Astrocyte (in vitro differentiated cells and primary cell): ENCODE results near the gene AOAH.

Experiments
- EZH2 ChIP-seq: IDR thresholded peaks from 2 replicates; pipeline ENCODE4 v1.6.1; 2012; ENCODE audit warnings: mild to moderate bottlenecking, low read length, inconsistent platforms; ENCODE audit not compliant: insufficient read depth
- TF ChIP-seq, protein P1 (sequence below): IDR thresholded peaks from 2 replicates; pipeline ENCODE4 v1.5.1; 2011; ENCODE audit warnings: low read depth, mild to moderate bottlenecking, inconsistent platforms, low read length, moderate library complexity; ENCODE audit not compliant: insufficient read depth

DNA sequence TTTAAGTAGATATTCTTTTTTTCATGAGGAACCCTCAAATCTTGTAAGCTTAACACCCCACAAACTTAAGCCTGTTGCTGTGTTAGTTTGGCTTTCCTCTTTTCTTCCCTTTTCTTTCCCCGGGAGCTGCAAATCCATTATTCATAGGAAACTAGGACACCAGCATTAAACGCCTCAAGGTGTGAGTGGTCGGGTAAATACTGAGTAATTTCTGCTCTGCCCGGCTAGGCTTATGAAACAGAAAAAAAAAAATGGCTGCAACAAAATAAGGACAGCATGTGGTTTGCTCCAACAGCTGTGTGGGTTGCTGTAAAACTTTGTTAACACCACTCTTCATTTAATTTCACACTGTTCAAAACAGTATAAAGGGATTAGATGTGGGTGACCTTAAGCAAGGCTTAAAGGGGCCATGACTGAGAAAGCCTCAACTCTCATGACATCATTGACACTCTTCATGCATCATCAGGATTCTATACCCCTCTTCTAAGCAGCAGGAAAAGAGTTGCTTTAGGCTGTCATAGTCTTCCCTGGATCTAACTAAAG is 104.1 kb downstream of the AOAH start:
- TF ChIP-seq, protein P1, sequence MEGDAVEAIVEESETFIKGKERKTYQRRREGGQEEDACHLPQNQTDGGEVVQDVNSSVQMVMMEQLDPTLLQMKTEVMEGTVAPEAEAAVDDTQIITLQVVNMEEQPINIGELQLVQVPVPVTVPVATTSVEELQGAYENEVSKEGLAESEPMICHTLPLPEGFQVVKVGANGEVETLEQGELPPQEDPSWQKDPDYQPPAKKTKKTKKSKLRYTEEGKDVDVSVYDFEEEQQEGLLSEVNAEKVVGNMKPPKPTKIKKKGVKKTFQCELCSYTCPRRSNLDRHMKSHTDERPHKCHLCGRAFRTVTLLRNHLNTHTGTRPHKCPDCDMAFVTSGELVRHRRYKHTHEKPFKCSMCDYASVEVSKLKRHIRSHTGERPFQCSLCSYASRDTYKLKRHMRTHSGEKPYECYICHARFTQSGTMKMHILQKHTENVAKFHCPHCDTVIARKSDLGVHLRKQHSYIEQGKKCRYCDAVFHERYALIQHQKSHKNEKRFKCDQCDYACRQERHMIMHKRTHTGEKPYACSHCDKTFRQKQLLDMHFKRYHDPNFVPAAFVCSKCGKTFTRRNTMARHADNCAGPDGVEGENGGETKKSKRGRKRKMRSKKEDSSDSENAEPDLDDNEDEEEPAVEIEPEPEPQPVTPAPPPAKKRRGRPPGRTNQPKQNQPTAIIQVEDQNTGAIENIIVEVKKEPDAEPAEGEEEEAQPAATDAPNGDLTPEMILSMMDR, result no peak
- TF ChIP-seq EZH2, result no peak
